SKM-1 (cell line): Measurements from ENCODE around the gene BRF1.
"Not testable (repeated sequence)": the region's sequence is repeated elsewhere in the genome, so short reads cannot be mapped to it uniquely, and the experiment has no call there.

Experiments
- DNase-seq: peaks from one replicate; lab custom pipeline; 2025; ENCODE audit not compliant: unreplicated experiment; lab: John Stamatoyannopoulos, UW

BRF1 gene

DNA sequence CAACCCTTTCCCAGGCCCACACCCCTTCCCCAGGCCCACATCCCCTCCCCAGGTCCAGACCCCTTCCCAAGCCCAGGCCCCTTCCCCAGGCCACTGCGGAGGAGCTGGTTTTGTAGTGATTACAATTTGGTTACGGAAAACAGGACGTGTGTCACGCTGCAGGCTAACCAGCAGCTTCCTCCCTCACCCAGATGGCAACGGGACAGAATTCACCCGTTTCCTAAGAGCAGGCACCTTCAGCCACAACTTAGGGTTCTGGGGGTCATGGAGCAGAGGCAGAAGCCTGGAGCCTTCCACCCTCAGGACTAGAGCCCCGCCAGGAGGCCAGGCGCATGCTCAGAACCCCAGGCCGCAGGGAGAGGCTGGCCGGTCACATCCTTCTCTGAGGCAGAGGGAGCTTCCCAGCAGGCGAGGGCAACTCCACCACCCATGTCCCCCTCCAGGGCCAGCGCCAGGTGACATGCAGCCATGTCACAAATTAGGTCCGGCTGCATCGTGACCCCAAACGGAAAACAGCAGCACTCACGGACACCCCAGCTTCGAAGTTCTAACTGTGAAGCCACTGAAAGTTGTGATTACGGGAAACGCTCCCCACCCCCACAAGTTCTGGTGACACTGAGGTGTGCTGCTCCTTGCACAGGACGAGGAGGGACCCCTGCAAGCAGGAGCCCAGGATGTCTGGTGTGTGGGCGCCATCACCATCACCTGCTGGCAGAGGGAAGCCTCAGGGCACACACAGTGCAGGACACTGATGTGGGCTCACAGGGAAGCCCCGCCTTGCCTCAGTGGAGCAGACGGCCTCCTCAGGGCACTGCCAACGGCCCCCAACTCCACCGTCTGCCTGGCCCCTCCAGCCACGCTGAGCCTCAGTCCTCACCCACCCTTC lies 7.7 kb downstream of the BRF1 start:
- DNase-seq = no peak

DNA sequence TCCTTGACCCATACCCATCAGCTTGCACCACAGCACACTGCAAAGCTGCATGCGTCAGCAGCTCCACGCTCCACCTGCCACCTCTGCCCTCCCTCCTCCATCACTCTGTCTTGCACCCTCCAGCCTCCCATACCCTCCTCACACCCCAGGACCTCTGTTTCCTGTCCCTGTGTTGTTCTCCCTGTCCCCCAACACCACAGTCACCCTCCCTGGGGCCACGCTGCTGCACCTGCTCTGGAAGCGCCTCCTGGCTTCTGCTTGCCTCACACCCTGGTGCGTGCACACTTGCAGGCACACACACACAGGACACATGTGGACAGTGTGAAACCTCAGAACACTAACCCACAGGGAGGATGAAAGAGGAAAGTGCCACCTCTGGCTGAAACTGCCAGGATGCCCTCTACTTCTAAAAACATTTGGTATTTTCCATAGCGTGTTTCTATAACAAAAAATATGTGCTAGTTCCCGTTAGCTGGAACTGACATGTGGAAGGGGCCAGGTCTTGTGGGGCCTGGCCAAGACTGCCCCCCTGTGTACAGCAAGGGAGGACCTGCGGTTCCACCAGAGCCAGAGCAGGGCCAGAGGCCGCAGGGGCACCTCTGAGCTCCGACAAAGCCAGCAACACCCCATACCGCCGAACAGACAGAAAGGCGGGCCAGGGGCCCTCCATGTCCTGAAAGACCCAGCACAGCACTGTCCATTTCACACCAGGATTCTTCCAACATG lies 10.0 kb downstream of the BRF1 start:
- DNase-seq = no peak

DNA sequence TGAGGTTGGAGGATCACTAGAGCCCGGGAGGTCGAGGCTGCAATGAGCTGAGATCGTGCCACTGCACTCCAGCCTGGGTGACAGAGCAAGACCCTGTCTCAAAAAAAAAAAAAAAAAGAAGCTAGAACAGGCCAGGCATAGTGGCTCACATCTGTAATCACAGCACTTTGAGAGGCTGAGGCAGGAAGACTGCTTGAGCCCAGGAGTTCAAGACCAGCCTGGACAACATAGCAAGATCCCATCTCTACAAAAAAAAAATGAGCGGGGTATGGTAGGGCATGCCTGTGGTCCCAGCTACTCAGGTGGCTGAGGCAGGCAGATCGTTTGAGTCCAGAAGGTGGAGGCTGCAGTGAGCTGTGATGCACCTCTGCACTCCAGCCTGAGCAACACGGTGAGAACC lies 11.9 kb downstream of the BRF1 start:
- DNase-seq = not testable (repeated sequence)

DNA sequence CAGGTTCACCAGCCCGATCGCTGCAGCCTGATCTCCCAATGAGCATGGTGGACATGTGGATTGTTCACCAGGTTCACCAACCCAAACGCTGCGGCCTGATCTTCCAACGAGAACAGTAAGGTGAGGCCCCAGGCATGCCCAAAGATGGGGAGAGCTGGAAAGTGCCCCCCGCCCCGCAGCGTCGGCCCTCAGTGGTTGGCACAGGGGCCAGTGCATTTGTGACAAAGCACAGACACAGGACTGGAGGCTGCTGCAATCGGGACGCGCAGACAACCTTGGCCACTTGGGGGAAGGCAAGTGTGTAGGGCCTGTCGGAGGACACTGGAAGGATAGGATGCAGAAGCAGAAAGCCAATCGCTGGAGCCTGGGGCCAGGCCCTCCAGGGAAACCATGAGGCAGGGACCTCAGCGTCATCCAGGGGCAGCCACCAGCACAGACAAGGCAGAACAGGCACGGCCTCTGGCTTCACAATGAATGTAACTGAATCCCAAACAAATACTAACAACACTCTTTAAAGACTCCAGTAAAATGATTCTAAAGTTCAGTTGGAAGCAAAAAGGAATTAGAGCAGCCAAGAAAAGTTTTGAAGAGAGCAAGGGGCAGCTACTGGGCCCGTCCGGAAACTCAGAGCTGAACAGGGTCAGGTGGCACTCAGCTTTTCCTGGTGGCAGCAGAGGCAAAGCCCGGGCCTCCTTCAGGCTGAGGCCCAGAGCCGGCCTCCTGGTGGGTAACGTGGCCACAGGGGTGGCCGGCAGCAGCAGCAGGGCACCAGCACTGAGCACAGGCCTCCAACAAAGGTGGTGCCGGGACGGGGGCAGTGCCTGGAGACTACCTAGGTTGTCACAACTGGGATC lies 13.3 kb downstream of the BRF1 start:
- DNase-seq = no peak

DNA sequence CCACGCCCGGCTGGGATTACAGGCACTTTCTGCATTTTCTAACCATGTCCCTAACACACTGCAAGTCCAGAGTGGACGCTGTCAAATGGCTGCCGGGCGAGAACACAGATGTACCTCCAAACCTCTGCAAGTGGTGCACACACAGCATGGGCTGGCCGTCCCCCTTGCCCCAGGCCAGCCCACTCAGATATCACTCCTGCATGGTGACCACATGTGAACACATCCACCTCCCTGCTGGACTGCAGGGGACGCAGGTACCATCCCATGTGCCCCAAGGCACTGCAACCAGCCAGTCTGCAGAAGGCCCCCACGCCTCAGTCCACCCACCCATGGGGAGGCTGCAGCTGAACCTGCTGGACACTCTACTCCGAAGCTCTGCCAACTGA lies 14.0 kb downstream of the BRF1 start:
- no peak for DNase-seq

DNA sequence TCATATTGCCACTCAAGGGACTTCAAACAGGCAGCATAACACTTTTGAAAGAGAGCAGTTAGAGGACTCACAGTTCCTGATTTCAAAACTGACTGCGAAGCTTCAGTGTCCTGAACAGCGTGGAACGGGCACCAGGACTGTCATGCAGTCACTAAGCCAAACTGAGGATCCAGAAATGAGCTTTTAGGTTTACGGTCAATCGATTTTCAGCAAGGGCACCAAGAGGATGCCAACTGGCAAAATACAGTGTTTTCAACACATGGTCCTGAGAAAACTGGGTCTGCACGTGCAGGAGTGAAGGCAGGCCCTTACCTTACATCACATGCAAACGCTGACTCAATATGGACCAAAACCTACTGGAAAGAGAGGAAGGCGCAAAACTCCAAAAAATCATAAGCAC lies 15.6 kb downstream of the BRF1 start:
- DNase-seq = no peak

DNA sequence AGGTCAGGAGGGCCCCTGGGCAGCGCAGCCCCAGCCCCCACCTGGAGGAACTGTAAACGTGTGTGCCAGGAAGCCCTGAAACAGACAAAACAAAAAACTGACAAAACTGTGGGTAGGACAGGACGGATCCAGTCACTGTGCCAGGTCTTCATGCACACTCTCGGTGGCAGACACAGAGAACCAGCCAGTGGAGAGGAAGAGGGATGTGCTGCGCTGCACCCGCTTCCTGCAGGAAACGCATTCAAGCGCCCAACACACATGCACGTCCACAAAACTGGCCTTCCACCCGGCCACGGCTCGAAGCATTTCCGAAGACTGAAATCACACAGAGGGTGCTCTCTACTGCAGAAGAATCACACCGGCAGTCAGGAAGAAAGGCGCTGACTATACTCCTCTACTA lies 16.9 kb downstream of the BRF1 start:
- DNase-seq = no peak

DNA sequence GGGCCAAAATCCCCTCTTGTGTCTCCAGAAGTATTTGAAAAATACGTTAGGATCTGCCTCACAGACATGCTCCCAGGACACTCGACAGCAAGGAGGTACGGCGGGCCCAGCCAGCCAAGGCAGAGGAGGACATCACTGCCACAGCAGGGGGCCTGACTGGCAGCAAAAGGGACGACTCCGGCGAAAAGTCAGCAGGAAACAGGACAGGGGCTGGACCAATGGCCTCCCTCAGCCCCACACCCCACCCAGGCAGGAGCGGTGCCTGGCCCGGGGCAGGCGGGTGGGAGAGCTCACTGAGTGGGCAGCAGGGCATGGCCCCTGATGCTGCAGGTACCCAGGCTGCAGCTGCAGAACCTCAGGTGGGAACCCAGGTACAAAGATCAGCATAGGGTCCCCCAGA lies 17.8 kb downstream of the BRF1 start:
- DNase-seq = no peak

DNA sequence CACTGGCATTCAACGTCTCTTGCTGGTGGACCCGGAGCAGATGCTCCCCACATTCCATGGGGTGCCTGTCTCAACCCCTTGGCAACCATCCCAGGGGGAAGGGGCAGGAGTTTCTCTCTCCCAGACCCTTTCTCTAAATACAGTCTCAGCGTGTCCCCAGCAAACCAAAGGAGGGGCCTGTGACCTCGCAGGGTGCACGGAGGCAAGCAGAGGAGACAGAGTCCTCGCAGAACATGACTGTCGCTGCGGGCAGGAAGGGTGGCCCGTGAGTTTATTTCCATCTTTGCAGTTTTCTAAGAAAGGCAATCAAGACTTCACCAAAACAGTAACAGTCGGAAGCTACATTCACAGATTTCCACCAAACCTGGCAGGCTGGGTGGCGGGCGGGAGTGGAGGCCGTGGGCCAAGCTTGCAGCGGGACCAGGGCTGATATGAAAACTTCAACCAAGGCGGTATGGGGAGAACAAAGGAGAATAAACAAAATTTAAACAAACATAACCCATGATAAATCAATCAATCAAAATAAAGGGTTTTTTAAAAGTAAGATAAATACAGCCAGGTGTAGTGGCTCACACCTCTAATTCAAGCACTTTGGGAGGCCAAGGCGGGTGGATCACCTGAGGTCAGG lies 18.6 kb downstream of the BRF1 start:
- DNase-seq = no peak

DNA sequence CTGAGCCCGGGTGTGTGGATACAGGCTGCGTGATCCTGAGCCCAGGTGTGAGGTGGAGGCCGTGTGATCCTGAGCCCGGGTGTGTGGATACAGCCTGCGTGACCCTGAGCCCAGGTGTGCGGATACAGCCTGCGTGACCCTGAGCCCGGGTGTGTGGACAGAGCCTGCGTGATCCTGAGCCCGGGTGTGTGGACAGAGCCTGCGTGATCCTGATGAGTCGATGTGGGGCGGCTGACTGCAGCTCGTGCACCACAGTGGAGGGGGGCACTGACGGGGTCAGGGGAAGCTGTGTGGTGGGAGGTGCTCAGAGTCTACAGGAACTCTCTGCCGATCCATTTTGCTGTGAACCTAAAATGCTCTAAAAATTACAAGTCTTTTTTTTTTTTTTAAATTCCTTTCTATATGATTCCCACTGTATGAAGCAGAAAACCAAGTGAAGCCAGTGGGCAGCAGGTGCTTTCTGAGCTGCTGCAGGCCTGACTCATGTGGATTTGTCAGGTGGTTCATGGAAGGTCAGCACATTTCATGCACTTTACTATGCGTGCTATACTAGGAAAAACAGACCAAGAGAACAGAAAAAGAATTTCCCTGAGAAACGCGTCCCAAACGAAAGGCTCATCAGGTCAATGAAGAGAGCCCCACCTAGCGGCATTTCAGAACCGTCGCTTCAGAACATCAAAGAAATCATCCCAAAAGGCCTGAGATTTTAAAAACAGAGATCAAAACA lies 19.3 kb downstream of the BRF1 start:
- no peak for DNase-seq

DNA sequence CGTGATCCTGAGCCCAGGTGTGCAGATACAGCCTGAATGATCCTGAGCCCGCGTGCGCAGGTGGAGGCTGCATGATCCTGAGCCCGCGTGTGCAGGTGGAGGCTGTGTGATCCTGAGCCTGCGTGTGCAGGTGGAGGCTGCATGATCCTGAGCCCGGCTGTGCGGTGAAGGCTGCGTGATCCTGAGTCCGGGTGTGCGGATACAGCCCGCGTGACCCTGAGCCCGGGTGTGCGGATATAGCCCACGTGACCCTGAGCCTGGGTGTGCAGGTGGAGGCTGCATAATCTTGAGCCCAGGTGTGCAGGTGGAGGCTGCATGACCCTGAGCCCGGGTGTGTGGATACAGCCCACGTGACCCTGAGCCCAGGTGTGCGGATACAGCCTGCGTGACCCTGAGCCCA lies 20.3 kb downstream of the BRF1 start:
- no peak for DNase-seq

DNA sequence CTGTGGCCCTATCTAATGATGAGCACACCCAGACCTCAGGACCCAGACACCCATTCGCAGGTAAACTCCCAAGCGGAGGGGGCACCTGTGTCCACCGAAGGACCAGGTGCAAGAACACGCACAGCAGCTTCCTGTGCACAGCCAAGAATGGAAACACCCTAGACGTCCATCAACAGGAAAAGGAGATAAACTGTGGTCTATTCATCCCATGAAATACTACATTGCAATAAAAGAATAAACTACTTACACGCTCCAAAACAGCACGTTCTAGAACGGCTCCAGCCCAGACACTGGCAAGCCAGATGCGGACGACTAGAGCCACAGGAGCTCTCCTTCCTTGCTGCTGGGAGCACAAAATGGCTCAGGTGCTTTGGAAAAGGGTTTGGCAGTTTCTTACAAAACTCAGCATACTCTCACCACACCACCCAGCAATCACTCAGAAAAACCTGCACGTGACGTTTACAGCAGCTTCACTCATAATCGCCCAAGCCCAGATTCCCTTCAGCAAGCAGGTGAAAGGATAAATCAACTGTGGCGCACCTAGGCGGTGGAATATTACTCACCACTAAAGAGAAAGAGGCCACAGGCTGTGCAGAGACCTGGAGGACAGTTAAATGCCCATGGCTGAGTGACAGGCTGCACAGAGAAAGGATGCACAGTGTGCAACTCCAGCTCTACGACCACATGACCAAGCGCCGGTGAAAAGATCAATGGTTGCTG lies 21.0 kb downstream of the BRF1 start:
- no peak for DNase-seq

DNA sequence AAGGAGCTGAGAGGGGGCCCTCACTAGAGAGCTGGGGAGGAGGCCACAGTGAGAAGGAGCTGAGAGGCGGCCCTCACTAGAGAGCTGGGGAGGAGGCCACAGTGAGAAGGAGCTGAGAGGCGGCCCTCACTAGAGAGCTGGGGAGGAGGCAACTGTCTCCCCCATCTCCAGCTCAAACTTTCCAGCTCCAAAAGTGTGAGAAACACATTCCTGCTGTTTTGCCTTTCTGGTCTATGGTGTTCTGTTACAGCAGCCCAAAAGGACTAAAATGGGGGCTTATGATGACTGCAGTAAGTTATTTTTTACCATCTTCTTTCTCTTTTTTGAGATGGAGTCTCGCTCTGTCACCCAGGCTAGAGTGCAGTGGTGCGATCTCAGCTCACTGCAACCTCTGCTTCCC lies 23.4 kb downstream of the BRF1 start:
- not testable (repeated sequence) for DNase-seq

DNA sequence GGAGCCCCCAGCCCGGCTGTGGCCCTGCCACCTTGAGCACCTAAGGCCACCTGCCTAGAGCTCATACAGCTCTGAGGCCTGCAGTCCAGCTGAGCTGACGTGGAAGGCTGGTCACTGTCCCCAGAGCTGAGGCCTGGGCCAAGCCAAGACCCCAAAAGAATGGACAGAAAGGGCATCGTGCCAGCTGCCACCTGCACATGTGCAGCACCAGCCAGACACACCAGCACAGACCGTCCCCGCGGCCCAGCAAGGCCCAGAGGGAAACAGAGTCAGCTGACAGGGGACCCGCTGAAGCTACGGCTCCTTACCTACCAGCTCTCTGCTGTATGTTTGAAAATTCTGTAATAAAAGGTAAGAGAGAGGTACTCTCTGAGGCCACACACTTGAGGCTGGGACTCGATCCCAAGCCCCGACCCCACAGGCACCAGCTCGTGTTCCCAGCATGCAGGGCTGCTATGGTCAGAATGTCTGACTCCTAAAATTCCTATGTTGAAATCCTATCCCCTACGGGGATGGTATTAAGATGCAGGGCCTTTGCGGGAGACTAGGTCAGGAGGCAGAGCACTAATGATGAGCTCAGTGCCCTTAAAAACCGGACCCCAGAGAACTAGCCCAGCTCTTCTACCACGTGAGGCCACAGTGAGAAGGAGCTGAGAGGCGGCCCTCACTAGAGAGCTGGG lies 25.4 kb downstream of the BRF1 start:
- no peak for DNase-seq

DNA sequence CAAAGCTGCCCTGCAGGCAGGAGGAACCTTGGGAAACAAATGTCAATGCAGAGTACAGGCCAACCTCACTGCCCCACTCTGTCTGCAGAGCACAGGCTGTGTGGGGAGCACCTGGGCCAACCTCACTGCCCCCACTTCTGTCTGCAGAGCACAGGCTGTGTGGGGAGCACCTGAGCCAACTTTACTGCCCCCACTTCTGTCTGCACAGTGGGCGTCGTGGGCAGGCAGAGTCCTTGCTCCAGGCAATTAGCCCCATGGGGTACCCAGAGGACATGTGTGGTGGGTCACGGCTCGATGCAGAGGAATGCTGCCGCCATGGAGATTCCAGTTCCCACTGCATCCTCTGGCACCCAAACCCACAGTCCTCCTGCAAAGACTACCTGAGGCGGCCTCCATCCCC lies 26.2 kb downstream of the BRF1 start:
- no peak for DNase-seq

DNA sequence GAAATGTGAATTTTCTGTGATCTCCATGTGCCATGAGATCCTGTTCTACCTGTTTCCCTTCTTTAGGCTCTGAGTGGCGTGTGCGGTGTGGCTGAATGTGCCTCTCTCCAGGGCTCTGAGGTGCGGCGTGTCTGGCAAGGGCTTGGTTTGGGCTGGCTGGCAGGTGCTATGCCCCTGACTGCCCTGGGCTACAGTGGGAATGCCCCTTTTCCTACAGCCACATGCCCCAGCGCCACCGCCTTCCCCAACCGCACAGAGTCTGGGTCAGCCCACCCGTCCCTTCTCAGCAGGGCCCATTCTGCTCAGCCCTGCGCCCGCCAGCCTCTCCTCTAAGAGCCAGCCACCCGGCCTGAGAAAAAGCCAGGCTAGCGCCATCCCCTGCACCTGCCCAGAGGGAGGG lies 27.7 kb downstream of the BRF1 start:
- no peak for DNase-seq

DNA sequence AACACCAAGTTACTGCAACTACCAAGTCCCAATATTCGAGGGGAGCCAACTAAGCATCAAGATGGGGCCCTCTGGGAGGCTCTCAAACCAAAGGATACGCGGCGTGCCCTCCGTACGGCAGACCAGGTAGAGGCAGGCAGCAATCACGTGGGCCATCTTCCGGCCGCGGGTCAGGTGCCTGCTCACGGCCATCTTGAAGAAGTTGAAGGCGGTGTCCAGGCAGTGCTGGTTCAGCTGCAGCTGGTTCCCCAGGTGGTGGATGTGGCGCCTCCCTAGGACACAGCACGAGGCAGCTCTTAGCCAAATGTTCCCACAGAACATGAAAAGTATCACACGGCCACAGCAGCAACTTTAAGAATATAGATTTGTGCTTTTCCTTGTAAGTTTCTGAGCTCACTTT lies 28.2 kb downstream of the BRF1 start:
- no peak for DNase-seq

DNA sequence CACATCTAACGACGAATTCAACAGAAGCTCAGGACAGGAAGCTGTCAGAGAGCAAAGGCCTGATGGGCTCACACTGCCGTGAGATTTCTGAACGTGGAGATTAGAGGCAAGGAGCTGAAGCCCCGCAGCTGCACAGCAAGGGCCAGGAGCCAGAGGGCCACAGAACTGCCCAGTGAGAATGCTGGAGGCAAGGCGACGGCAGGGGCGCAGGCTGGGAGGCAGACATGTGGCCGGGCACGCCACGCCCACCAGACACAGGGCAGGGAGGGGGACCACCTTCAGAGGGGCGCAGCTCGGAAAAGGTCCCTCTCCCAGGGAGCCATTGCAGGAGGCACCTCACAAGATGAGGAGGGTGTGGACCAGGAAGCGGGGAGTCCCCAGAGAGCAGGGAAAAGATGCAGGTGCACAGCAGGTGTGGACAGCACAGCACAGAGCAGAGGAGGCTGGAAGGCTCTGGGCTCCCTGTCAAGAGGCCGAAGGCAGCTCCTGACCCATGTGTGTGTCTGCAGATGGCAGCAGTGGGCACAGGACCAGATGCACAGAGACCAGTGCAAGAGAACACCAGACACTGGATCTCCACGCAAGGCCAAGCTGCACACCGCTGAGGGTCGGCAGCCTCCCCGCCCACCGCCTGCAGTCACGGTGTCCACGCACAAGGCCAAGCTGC lies 29.4 kb downstream of the BRF1 start:
- no peak for DNase-seq

DNA sequence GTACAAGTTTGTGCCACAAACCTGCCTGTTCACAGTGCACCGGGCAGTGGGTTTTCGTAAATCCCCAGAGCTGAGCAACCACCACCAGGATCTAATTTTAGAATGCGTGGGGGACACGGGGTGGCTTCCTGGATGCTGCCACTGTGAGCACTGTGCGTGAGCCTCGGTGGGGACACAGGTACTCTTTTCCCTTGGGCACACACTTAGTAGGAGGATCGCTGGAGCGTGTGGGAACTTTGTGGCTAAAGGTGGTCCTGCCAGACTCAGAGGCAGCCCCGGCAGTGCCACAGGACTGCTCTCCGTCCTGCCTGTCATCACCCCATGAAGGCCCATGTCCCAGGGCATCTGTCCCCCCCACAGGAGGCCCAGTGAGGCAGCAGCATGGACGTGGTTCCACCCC lies 31.4 kb downstream of the BRF1 start:
- DNase-seq = no peak
